Activated T-cell treated with anti-CD3 and anti-CD28 coated beads for 48 hours (primary cell): ENCODE measurements around the gene KLHL6.
"Not testable (repeated sequence)": the region's sequence is repeated elsewhere in the genome, so short reads cannot be mapped to it uniquely, and the experiment has no call there.

Experiments used
- DNase-seq: peaks from one replicate; pipeline ENCODE4 v3.0.0-alpha.2; 2020; ENCODE audit warnings: low read depth

Gene KLHL6

DNA sequence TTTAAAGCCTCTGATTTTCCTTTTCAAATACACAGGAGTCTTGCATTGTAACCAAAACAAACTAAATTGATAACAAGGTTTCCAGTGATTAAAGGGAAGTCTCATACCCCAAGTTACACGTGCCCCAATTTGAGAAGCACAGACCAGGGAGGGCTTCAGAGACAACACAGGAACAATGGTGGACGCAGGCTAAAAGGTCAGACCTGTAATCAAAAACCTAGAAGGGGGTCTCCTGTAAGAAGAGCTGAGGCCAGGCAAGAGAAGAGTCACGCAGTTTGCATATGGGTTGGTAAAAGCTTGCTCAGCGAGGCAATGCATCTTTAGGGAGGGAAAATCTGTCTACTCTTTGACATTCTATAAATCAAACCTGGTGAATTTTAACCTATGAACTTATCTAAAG lies 68.5 kb downstream of the KLHL6 start:
- DNase-seq = no peak

DNA sequence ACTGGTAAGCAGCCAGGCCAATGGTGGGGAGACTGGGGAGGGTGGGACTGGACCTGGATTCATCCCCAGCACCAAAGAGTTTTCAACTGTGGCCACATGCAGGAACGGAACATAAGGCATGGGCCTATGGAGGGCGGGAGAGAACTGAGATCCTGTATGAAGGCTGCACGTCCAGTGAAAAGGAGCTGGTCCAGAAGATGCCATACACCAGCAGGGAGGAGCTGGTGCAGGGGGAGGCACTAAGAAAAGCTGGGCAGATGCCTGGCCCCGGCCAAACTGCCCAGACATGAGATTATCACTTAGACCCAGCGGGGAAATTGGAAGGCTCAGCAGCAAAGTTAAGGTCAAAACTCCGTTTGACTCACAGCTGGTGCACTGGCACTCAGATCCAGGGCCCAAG lies 69.0 kb downstream of the KLHL6 start:
- no peak for DNase-seq

DNA sequence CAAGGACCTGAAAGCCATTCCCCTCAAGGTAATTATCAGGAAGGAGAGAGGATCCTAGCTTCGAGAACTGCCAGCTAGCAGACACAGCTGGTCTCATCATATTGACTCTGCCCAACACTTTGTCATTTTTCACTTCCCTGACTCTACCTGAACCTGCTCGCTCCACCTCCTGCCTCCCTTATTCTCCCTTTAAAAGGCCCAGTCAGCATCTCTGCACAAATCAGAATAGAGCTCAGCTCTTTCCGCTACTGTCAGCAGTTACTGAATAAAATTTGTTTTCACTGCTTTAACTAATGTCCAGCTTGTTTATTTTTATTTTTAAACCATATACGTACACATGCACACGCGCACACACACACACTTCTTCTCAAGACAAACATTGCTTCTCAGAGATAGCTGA lies 69.9 kb downstream of the KLHL6 start:
- DNase-seq = no peak

DNA sequence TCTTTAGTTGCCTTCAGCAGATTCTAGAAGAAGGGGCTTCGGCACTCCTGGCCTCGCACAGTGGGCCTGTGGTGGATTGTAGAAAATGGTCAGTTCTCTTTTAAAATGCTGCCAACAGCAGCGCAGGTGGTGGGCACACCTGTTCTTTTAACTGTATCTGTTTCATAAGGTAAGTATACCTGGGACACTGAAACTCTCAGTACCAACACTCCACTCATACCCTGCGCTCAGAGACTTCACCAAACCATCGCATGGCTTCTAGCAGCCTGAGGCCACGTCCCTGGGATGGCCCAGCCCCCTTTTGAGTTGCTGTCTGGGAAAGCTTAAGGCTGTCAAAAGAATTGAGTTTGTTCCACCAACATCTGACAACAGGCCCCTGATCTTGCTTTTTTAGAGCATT lies 70.4 kb downstream of the KLHL6 start:
- no peak for DNase-seq

DNA sequence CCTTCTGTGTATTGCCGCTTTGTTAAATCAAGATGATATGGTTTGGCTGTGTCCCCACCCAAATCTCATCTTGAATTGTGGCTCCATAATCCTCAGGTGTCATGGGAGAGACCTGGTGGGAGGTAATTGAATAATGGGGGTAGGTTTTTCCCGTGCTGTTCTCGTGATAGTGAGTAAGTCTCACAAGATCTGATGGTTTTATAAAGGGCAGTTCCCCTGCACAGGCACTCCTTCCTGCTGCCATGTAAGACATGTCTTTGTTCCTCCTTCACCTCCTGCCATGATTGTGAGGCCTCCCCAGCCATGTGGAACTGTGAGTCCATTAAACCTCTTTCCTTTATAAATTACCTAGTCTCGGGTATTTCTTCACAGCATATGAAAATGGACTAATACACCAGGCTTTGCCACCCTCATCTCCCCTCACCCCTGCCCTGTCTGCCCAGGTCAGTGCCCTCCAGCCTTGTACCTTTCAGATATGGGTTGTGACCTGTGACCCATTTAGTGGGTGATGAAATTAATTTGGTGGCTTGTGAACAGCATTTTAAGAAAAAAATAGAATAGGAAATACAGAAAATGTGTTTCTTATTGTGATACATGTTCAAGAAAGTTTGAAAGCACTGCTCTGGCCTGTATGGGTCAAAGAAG lies 71.0 kb downstream of the KLHL6 start:
- DNase-seq = no peak

DNA sequence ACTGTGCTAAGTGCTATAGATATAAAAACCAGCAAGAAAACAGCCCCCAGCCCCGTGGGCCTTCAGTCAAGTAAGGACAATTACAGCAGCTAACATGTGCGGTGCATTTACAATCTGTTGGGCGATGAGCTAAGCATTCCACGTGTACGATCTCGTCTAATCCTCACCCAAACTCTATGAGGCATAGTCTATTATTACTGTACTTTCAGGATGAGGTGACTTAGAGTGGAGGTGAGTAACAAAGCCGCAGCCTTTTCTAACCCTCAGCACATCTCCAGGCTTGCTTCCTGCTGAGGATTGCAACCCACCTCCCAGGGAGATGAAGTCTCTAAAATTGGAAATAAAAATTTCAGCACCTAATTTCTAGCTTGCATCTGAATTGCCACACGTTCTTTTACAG lies 73.9 kb downstream of the KLHL6 start:
- no peak for DNase-seq

DNA sequence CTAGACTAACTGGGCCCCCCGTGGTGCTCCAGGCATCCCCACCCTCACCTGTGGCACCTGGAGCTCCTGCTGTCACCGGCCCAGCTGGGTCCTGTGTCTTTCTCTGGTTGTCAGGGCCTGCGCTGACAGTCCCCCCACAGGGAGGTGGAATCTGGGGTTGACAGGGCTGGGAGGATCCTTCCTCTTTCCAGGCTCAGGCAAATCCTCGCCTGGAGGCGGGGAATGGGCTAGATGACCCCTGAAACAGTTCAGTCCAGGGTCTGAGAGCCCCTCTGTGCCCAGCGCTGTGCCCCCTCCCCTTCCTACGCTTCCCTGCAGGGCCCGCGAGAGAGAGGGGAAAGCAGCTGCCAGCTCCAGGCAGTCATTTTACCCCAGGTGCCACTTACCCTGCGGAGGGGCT lies 77.0 kb downstream of the KLHL6 start:
- DNase-seq = no peak

DNA sequence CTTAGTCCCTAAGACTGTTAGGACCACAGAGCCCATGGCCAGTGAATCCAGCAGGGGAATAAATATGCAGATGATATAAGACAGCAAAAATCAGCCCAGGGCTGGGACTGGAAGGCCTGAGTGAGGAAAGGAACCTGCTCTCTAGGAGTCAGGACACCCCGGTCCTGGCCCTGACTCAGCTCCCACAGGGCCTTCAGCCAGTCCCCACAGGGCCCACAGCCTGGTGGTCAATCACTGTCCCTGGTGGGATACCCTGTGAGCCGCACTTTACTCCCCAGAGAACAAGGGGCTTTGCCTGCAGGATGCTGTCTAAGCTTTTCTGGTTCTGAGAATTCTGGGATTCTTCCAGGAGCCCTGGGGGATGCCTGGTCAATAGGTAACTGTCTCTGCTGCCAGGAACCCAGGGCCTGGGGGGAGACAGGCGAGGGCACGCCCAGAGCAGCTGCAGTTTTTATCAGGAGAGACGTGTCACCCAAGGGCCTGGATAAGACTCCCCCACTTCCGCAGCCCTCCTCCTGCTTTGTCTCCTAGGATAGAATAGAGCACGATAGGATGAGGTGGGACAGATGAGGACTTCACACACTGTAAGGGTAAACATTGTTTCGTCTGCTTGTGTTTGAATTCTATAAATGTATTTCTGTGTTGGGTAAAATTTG lies 77.6 kb downstream of the KLHL6 start:
- no peak for DNase-seq

DNA sequence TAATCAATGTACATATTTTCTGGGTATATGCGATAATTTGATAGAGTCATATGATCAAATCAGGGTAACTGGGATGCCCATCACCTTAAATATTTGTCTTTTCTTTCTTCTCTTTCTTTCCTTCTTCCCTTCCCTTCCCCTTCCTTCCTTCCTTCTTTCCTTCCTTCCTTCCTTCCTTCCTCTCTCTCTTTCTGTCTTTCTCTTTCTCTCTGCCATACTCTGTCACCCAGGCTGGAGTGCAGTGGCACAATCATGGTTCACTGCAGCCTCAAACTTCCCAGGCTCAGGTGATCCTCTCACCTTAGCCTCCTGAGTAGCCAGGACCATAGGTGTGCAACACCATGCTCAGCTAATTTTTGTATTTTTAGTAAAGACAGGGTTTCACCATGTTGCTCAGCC lies 79.7 kb downstream of the KLHL6 start:
- not testable (repeated sequence) for DNase-seq

DNA sequence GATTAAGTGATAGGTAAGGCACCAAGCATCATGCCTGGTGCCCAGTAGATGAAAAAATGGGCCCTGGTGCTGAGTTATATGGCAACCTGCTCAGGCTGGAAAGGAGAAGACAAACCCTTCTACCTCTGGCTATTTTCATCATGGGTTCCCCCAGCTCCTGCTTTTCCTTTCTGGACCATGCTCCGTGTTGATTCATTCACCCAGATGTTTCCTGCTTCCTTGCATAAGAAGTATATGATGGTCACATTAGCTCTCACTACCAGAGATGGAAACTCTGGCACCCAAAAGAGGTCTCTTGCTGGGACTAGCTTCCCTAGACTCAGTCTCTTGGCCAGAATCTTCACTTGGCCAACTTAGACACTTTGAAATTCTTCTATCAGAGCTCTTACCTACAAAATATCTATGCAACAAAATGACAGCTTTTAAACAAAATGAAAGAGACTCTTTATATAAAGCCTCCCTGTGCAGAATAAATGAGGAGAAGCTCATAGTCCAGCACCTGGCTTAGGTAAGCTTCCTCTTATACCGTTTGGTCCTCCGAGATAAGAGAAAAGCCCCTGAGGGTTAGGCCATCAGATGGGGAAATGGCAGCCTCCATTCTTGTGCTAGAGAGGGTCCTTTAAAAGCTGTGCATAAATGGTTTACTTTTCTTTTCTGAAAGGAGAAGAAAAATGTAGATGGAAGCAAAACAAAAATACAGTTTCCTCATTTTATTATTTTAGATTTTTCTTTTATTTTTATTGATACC lies 80.3 kb downstream of the KLHL6 start:
- DNase-seq = no peak

DNA sequence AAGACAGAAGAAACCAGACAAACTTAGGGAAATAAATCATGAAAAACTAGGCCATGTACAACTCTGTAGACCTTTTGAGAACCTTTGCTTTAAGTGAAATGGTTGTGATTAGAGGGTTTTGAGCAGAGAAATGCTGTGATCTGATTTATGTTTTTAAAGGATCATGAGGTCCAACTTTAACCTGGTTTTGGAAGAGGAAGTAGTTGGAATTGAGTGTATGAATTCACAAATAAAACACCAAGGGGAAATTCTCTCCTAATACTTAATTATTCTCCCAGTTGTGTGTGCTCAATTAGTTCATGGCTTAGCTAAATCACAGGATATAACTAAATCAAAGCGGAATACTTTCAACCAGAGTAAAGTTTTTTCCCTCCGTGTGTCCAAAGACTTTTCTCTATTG lies 81.5 kb downstream of the KLHL6 start:
- DNase-seq = no peak

DNA sequence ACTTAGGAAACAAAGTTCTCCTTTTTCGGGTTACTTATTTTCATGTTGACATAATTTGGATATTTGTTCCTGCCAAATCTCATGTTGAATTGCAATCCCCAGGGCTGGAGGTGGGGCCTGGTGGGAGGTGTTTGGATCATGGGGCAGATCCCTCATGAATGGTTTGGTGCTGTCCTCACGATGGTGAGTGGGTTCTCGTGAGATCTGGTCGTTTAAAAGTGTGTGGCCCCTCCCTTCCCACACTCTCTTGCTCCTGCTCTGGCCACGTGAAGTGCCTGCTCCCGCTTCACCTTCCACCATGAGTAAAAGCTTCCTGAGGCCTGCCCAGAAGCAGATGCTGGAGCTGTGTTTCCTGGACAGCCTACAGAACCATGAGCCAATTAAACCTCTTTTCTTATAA lies 83.4 kb downstream of the KLHL6 start:
- DNase-seq = no peak

DNA sequence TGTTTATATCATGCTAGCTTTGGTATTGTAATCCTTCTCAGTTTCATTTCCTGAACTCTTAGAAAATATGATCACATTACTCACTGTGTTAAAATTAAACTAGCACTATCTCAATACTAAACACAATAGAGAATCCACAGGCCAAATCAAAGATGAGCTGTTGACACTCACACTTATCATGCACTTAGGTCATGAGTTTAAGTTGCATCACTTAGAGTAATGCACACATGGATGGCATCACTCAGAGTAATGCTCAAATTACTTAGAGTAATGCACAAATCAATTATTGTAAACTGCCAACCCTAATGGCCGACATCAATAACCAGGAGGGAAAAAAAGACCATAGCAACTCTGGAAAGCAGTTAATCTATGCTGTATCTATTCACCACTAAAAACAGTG lies 87.1 kb downstream of the KLHL6 start:
- no peak for DNase-seq

DNA sequence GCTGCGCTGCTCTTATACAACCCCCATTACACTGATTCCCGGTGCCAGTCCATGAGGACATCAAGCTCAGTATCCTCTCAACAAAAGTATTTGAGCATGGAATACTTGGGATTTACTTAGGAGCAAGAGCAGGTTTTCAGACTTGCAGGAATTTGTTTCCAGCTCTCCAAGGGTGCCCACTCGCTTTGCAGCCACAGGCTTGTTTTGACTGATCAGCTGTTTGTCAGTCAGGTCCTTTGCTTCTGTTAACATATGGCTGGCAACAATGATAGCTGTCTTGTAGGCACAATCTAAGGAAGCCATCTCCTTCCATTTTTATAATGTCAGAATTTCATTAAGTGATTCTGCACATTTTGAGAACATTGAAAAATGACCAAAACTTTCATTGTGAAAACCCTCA lies 88.9 kb downstream of the KLHL6 start:
- no peak for DNase-seq

DNA sequence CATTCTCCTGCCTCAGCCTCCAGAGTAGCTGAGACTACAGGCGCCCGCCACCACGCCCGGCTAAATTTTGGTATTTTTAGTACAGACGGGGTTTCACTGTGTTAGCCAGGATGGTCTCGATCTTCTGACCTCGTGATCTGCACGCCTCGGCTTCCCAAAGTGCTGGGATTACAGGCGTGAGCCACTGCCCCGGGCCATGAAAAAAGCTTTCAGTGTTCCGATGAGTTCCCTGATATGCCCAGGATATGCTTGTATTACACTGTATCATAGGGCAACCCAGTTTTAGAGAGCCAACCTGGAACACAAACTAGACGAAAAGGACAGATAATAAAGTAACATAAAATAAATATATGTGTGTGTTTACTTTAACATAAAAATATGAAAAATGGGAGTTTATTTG lies 89.8 kb downstream of the KLHL6 start:
- DNase-seq = not testable (repeated sequence)

DNA sequence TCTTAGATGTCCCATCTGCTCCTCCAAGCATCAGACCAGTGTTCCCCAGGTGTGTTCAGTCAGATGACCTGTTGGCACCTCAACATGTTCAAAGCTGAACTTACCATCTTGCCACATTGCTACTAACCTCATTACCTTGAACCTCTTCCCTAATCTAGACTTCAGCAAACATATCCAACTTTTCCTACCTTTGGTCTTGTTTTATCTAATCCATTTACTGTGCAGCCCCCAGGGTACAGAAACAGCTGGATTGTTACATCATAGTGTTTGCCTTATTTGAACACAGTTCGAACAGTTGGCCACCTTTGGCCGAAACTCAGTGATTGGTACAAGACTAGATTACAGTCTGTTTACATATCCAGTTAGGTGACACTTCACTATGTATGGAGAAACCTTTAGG lies 91.0 kb downstream of the KLHL6 start:
- no peak for DNase-seq

DNA sequence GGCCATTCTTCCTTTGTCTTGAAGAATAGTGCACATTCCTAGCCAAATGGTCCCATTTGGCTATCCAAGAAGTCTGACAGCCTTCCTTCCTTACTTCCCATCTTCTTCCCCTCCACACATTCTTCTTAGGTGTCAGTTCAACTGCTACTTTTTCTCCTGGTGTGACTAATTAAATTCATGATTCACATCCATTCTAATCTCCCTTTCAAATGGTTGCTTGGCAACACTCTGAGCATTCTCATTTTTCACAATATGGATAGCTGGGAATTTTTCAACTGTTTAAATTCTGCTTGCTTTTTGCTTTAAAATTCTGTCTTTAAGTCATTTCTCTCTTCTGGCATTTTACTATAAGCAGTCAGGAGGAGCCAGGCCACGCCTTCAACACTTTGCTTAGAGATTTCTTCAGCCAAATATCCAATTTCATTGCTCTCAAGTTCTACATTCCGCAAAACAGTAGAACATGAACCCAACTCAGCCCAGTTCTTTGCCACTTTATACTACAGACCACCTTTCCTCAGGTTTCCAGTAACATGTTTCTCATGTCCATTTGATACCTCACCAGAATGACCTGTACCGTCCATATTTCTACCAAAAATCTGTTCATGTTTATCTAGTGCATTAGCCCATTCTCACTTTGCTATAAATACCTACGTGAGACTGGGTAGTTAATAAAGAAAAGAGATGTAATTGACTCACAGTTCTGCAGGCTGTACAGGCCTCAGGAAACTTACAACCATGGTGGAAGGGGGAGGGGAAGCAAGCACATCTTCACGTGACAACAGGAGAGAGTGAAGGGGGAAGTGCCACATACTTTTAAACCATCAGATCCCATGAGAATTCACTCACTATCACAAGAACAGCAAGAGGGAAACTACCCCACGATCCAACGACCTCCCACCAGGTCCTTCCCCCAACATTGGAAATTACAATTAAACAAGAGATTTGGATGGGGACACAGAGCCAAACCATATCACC lies 95.1 kb downstream of the KLHL6 start:
- no peak for DNase-seq

DNA sequence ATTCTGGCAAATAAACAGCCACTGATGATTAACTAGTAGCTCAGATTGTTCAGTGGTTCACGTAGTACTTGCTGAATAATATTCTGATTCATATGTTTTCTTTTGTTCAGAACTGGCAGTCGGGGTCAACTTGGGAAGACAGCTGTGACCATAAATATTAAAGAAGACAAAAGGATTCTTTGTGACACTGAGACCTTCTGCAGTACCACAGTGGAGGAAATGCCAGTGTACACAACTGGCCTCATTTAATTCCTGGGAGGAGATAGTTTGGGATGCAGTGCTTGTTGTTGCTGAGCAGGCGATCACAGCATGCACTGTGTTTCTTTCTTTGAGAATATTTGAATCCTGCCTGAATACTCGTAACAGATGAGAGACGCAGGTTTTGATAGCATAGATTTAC lies 100.4 kb downstream of the KLHL6 start:
- no peak for DNase-seq

DNA sequence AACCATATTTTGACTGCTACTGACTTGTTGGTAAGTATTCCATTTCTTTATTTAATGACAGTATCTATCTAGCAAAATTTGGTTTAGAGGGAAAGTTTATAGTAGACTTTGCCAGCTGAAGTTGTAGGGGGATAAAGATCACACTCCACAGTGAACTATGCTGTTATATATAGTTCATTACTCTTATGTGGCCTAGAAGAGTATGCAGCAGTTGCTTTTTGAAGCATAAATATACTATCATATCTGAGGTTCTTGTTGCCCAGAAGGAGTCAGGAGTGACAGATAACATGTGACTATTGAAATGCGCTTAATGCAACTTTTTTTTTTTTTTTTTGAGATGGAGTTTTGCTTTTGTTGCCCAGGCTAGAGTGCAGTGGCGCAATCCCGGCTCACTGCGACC lies 101.4 kb downstream of the KLHL6 start:
- no peak for DNase-seq

DNA sequence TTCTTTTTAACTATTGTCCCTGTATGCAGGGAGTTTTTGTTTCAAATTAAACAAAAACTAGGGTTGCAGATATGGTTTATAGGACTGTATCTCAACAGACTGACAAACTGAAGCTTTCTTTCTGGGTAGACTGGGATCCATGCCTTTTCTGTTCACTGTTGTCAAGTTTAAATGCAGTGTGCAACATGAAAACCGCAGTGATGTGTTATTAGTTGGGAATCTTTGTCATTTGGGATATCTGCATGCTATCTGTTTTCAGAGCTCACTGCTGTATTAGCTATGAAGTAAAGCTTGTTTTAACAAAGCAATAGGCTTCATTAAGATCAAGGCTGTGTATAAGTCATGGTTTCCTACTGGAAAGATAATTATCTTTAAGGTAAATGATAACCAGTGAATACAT lies 105.7 kb downstream of the KLHL6 start:
- no peak for DNase-seq

DNA sequence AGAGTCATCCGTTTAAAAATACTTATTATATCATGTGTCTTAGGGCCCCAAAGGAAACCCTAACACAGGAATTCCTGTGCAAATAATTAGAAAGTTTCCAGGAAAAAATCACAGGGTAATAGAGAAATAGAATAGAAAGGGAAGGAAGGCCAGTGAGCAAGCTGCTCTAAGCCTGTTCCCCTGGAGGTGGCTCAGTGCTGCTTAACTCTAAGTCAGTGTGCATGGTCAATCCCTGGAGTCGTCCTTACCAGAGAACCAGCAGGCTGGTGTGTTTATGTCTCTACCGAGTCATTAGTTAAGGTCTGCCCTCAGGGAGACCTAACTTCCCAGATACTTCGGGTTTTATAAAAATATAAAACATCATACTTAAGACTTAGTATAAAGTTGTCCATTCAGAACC lies 106.1 kb downstream of the KLHL6 start:
- no peak for DNase-seq

DNA sequence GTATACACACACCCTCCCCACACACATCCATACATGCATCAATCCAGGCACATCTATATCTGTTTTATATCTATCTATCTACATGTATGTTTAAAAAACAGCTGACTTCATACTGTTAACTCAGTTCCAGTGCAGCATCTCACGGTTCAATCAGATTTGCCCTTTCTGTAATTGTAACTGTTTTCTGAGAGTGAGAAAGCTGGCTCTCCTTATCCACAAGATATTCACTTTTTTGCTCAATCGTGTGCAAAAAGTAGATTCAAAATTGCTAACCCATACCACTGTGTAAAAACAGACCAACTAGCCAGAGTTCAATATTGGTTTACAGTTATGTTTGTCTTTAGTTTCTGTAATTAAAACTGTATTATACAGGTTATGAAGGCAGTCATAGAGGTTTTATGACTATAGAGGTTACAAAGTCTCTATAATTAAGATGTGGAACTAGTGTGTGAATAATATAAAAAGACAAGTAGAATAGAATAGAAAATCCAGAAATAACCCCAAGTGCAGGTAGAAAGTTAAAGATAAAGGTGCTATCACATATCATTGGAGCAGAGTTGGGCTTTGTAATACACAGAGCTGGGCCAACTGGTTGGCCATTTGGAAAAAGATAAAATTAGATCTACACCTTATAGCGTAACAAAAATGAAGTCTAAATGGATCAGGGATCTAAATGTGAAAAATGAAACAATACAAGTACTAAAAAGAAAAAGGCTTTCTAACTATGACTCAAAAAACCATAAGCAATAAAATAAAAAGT lies 107.0 kb downstream of the KLHL6 start:
- no peak for DNase-seq
